Right lobe of liver (tissue), 4 donors: ENCODE data around the gene NTN1.

ENCODE experiments used
- POLR2A ChIP-seq: fragments of 450-650 bp; IDR thresholded peaks from one replicate; pipeline ENCODE4 v1.6.1; 2017; ENCODE audit warnings: antibody characterized with exemption, mild to moderate bottlenecking
- TF ChIP-seq, protein P1 (sequence below), 4 donors: fragments of 200-600 bp in 3 of 4; fragments of 450-650 bp in 1 of 4; IDR thresholded peaks; one replicate each; pipeline versions ENCODE4 v1.5.1 to v1.8.0; 2016 to 2022; ENCODE audit warnings: antibody characterized with exemption in 4 of 4, mild to moderate bottlenecking in 2 of 4
- donor health status: DM: no; HTN: no; CAD: no.
- donor health status: DM: no; HTN: no; CAD: no.
- donor health status: DM: no; HTN: yes; CAD: no.

DNA sequence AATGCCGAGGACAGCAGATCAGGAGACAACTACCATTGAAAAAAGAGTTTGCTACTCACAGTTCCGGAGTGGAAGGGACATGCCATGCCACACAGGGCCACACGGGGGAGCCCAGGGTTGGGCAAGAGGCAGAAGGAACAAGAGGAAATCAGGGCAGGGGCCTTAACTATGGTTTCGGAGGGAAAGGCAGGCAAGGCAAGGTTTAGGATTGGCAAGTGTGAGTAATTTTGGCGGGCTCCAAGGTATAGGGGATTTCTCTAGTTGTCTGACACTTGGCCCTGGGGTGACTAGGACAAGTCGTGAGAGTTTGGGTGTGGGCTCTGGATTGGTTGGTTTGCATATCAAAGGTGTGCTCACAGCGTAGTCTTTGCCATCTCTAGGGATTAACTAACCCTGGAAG, 27.0 kb upstream of the NTN1 start:
- TF ChIP-seq, protein P1, sequence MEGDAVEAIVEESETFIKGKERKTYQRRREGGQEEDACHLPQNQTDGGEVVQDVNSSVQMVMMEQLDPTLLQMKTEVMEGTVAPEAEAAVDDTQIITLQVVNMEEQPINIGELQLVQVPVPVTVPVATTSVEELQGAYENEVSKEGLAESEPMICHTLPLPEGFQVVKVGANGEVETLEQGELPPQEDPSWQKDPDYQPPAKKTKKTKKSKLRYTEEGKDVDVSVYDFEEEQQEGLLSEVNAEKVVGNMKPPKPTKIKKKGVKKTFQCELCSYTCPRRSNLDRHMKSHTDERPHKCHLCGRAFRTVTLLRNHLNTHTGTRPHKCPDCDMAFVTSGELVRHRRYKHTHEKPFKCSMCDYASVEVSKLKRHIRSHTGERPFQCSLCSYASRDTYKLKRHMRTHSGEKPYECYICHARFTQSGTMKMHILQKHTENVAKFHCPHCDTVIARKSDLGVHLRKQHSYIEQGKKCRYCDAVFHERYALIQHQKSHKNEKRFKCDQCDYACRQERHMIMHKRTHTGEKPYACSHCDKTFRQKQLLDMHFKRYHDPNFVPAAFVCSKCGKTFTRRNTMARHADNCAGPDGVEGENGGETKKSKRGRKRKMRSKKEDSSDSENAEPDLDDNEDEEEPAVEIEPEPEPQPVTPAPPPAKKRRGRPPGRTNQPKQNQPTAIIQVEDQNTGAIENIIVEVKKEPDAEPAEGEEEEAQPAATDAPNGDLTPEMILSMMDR (IDR thresholded peaks at IDR 0.05): peak; percentile 67 to 84 (median 82)
- TF ChIP-seq POLR2A: no peak
